Measurements from ENCODE around the gene IQSEC2.
A peak's percentile ranks its signal among the peaks of the same experiment; 100 is the strongest.

Gene IQSEC2

DNA sequence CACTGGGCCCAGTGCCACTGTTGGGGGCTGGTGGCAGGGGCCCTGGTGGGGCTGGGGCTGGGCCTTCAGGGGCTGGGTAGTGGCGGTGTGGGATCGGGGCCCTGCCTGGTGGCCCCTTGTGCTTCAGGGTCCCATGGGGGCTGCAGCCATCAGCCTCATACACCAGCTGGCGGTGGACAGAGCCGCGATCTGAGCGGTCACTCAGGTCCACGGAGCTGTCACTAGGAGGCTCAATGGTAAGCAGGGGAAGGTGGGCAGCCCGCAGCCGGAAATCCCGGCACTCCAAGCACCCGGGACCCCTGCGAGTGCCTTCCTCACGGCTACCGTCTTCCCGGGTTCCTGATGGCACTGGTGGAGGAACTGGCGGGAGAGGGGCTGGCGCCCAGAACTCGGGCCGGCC lies 30.8 kb downstream of the IQSEC2 start:
- no peaks in the 10 kb centered on the region for H3K36me3 Mint-ChIP-seq (ENCODE audit: low read depth)
- H3K4me3 Mint-ChIP-seq = no peak overlapping the region
- H3K27ac Mint-ChIP-seq = no peak overlapping the region
- ATAC-seq (no peak), DNase-seq (no peak)
- H3K27me3 Mint-ChIP-seq = no peaks in the 10 kb centered on the region
- no peaks in the 10 kb centered on the region for H3K4me1 Mint-ChIP-seq
- H3K9me3 Mint-ChIP-seq = no peaks in the 10 kb centered on the region

DNA sequence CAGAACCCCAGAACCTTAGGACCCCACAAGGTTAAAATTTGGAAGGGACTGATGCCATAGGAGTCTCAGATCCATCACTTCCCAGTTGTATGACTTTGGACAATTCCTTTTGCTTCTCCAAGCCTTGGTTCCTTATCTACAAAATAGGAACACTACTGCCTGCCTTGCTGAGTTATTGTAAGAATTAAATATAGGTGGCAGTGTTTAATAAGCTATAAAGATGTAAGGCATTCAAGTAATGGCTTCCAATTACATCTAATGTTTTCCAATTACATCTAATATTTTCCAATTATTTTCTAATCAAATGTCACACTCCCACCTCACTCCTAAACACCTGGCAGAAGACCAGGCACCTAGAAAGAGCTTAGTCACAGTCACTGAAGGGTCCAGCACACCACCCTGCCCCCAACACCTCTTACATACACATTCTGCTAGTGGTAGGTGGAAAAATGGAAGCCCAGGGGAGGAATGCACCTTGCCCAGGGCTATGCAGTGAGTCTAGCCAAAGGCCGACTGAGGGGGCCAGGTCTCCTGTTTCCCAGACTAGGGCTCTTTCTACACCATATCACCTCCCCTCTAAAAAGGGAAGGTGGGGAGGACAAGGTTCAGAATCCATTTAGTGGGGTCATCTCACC lies 31.9 kb downstream of the IQSEC2 start:
- no peak overlapping the region for H3K27ac Mint-ChIP-seq
- H3K36me3 Mint-ChIP-seq (ENCODE audit: low read depth) = no peaks in the 10 kb centered on the region

DNA sequence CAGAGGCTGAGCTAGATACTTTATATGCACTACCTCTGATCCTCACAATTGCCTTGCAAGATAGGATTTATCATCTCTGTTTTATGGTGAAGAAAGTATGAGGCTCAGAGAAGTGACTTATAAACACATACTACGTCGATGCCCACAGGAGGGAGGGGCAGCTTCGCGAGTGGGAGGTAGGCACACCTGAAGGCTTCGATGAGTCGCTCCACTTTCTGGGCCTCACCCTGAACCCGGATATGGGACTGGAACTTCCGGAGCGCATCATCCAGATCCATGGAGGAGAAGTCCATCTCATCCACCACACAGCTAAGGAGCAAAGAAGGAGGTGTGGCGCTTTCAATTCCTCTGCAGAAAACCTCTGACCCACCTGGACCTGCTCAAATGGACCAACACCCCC lies 33.5 kb downstream of the IQSEC2 start:
- H3K36me3 Mint-ChIP-seq (ENCODE audit: low read depth) = no peaks in the 10 kb centered on the region
- no peaks in the 10 kb centered on the region for H3K9me3 Mint-ChIP-seq
- no peaks in the 10 kb centered on the region for H3K4me1 Mint-ChIP-seq
- no peak overlapping the region for H3K27ac Mint-ChIP-seq
- no peak overlapping the region for H3K4me3 Mint-ChIP-seq
- no peak for DNase-seq
- H3K27me3 Mint-ChIP-seq = no peaks in the 10 kb centered on the region
- ATAC-seq = no peak

More for the DNA sequence above, 31.9 kb downstream of the IQSEC2 start:
- no peaks in the 10 kb centered on the region for H3K27me3 Mint-ChIP-seq
- DNase-seq (no peak), ATAC-seq (no peak)
- no peaks in the 10 kb centered on the region for H3K4me1 Mint-ChIP-seq
- no peak overlapping the region for H3K4me3 Mint-ChIP-seq
- H3K9me3 Mint-ChIP-seq = no peaks in the 10 kb centered on the region

DNA sequence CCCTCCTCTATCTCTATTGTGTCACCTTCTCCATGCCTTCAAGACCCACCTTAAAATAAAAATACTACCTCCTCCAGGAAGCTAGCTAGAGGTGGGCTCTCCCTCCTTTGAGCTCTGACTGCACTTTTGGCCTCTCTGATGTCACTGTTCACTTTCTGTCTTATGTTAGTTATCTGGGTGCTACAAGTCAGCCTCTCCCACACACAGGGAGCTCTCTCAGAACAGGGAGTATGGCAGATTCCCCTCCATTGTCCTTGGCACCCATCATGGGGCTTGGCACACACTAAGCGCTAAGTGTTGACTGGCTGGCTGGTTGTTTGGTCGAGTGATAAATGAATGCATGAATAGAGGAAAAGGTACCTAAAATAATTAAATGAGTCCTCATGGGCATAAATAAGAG lies 35.2 kb downstream of the IQSEC2 start:
- DNase-seq (no peak), ATAC-seq (no peak)
- no peak overlapping the region for H3K27ac Mint-ChIP-seq
- H3K9me3 Mint-ChIP-seq = no peaks in the 10 kb centered on the region
- no peak overlapping the region for H3K4me3 Mint-ChIP-seq
- peaks cover 9% of the 10 kb centered on the region for H3K4me1 Mint-ChIP-seq
- no peaks in the 10 kb centered on the region for H3K36me3 Mint-ChIP-seq (ENCODE audit: low read depth)
- H3K27me3 Mint-ChIP-seq = no peaks in the 10 kb centered on the region

DNA sequence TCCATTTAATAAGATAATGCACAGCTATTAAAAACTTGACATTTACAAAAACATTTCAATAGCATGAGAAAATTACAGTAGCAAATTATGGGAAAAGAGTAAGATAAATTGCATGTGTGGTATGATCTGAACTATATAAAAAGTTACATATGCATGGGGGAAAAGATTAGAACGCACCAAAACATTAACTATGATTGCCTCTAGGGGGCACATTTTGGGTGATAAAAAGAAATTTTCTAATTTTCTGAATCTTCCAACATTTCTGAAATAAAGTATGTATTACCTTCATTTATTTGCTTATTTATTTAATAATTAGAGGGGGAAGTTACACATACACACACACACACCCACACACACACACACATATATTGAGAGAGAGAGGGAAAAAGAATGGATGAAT lies 36.8 kb downstream of the IQSEC2 start:
- Mint-ChIP-seq H3K27ac (no peak overlapping the region), H3K9me3 (no peaks in the 10 kb centered on the region), H3K36me3 (ENCODE audit: low read depth) (no peaks in the 10 kb centered on the region), H3K4me1 (peaks cover 17% of the 10 kb centered on the region), H3K27me3 (no peaks in the 10 kb centered on the region), H3K4me3 (no peak overlapping the region)
- DNase-seq = no peak
- ATAC-seq = no peak

DNA sequence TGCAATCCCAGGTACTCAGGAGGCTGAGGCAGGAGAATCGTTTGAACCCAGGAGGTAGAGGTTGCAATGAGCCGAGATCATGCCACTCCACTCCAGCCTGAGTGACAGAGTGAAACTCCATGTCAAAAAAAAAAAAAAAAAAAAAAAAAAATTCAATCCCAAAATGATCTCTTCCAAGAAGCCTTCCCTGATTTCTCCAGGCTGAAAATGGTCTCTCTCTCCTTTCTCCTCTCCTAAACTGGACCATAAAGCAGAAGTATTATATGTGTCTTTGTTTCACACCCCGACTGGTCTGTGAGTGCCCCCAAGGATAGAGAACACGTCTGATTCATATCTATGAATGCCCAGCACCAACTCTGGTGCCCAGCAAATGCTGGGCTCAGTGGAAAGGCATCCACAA lies 39.1 kb downstream of the IQSEC2 start:
- DNase-seq (no peak), ATAC-seq (no peak)
- H3K9me3 Mint-ChIP-seq = no peaks in the 10 kb centered on the region
- H3K27ac Mint-ChIP-seq = no peak overlapping the region
- H3K4me3 Mint-ChIP-seq = no peak overlapping the region
- no peaks in the 10 kb centered on the region for H3K36me3 Mint-ChIP-seq (ENCODE audit: low read depth)
- no peaks in the 10 kb centered on the region for H3K27me3 Mint-ChIP-seq
- H3K4me1 Mint-ChIP-seq = peaks cover 27% of the 10 kb centered on the region

DNA sequence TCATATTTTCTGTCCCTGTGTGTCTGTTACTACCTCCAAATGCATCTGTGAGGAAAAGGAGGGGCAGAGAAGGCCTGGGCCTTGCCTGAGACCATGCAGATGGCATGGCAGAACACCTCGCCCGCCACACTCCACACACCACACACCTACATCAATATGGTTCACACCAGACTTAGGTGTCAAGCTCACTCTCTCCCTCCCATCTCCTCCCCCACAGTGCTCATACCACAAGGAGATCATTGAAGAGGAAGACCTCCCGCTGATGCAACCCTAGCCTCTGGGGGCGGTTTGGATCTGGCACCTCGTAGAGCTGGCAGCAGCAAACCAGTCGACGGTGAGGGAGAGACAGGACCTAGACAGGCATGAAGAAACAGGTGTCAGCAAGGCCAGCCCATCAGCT lies 39.8 kb downstream of the IQSEC2 start:
- H3K4me1 Mint-ChIP-seq = peaks cover 27% of the 10 kb centered on the region
- H3K27me3 Mint-ChIP-seq = no peaks in the 10 kb centered on the region
- H3K36me3 Mint-ChIP-seq (ENCODE audit: low read depth) = no peaks in the 10 kb centered on the region
- no peak overlapping the region for H3K4me3 Mint-ChIP-seq
- no peak overlapping the region for H3K27ac Mint-ChIP-seq
- ATAC-seq (no peak), DNase-seq (no peak)
- no peaks in the 10 kb centered on the region for H3K9me3 Mint-ChIP-seq

DNA sequence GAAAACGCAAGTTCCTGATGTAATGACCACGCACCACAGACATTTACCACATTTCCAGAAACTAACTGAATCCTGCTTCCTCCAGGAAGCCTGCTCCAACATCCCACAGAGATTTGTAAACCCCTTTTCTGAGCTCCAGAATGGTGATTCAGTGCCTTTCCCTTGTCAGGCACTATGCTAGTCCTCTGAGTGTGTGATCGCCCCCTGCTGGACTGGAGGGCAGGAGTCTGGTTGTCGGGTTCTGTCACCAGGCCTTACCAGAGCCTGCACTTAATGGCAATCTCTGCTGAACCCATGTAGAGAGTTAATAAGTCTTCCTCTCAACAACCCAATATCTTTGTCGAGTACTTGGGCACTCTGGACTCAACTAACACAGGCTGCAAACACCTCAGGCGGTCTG lies 41.9 kb downstream of the IQSEC2 start:
- Mint-ChIP-seq H3K27me3 (no peaks in the 10 kb centered on the region), H3K4me3 (no peak overlapping the region), H3K4me1 (peaks cover 27% of the 10 kb centered on the region), H3K27ac (peak overlapping the region; percentile 67), H3K36me3 (ENCODE audit: low read depth) (no peaks in the 10 kb centered on the region), H3K9me3 (no peaks in the 10 kb centered on the region)
- peak; percentile 90 for ATAC-seq
- DNase-seq = peak; percentile 61

DNA sequence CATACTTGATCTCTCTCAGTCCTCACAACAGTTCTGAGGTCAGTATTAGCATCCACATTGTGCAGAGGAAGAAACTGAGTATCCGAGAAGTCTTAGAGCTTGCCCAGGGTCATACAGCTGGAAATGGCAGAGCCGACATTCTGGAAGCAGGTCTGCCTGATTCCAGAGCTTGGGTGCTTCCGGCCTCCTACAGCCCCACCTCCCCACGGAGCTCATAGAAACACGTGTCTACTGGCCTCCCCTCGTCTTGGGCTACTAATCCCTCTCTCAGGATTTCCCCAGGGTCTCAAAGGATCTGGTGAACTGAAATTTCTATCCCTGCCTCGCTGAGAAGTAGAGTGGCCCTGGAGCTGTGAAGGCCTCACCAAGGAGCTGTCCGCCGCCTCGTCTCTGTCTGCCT lies 44.3 kb downstream of the IQSEC2 start:
- H3K27me3 Mint-ChIP-seq = no peaks in the 10 kb centered on the region
- no peak overlapping the region for H3K27ac Mint-ChIP-seq
- ATAC-seq (no peak), DNase-seq (no peak)
- H3K4me1 Mint-ChIP-seq = peaks cover 26% of the 10 kb centered on the region
- H3K9me3 Mint-ChIP-seq = no peaks in the 10 kb centered on the region
- H3K4me3 Mint-ChIP-seq = no peak overlapping the region
- H3K36me3 Mint-ChIP-seq (ENCODE audit: low read depth) = no peaks in the 10 kb centered on the region

DNA sequence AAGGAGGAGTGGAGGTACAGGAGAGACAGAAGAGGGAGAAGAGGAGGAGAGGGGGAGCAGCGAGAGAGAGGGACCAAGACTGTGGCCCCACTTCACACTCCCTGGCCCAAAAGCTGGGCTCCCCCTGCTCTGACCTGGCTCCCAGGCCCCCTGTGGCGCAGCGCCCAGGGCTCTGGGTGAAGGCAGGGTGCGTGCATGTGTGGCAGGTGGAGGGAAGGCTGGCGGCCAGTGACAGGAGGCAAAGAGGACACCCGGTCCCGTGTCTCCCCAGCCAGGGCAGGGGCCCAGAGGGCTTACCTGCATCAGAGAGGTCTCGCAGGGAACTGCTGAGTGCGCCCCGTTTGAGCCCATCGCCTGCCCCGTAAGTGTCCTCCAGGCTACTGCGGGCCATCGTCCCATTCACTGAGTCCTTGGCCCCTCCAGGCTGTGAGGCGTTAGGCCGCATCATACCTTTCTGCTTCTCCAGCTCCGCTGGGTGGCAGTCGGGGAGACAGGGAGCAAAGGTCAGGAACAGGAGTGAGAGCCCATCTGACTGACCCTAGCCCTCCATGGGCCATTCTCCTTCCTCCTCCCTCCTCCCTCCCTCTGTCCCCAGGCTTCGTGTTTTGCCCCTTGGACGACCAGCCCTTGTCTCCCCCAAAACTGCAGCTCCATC lies 45.2 kb downstream of the IQSEC2 start:
- H3K4me3 Mint-ChIP-seq = no peak overlapping the region
- ATAC-seq (no peak), DNase-seq (no peak)
- peaks cover 18% of the 10 kb centered on the region for H3K4me1 Mint-ChIP-seq
- H3K9me3 Mint-ChIP-seq = no peaks in the 10 kb centered on the region
- no peak overlapping the region for H3K27ac Mint-ChIP-seq
- H3K36me3 Mint-ChIP-seq (ENCODE audit: low read depth) = no peaks in the 10 kb centered on the region
- no peaks in the 10 kb centered on the region for H3K27me3 Mint-ChIP-seq

DNA sequence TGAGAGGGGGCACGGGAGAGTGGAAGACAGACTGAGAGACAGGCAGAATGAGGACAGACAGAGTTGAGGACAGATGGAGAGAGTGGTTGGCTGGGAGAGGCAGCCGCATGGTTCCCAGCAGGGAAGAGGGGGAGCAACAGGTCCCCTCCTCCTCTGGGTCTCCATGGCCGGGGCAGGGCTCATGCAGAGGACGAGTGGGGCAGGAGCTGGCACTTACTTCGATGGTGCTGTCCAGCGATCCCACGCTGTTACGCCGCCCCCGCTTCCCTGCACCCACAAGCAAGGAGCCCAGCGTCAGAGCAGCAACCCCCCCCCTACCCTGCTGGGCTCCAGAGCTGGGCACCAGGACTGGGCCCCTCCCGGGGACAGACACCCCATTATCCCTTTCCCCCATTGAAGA lies 45.8 kb downstream of the IQSEC2 start:
- no peaks in the 10 kb centered on the region for H3K27me3 Mint-ChIP-seq
- H3K27ac Mint-ChIP-seq = no peak overlapping the region
- H3K4me1 Mint-ChIP-seq = peaks cover 18% of the 10 kb centered on the region
- H3K36me3 Mint-ChIP-seq (ENCODE audit: low read depth) = no peaks in the 10 kb centered on the region
- H3K9me3 Mint-ChIP-seq = no peaks in the 10 kb centered on the region
- no peak overlapping the region for H3K4me3 Mint-ChIP-seq
- ATAC-seq (no peak), DNase-seq (no peak)

DNA sequence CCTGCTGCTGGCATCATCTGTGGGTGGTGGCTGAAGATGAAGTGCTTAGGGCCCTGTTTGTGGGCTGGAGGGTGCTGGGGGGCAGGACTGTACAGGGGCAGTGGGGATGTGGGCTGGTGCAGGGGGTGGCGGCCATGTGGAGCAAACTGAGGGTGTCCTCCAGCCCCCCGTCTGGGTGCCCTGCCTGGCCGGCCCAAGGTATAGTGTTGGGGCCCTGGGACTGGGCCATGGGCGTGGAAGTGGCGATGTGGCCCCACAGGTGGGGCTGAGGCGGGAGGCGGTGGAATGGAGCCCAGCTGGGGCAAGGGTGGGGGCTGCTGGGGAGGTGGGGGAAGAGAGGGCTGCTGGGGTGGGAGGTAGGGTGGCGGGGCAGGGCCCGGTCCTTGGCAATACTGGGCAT lies 46.9 kb downstream of the IQSEC2 start:
- Mint-ChIP-seq H3K4me1 (peaks cover 9% of the 10 kb centered on the region), H3K9me3 (no peaks in the 10 kb centered on the region), H3K27ac (no peak overlapping the region), H3K27me3 (no peaks in the 10 kb centered on the region), H3K4me3 (no peak overlapping the region), H3K36me3 (ENCODE audit: low read depth) (no peaks in the 10 kb centered on the region)
- DNase-seq (no peak), ATAC-seq (no peak)

DNA sequence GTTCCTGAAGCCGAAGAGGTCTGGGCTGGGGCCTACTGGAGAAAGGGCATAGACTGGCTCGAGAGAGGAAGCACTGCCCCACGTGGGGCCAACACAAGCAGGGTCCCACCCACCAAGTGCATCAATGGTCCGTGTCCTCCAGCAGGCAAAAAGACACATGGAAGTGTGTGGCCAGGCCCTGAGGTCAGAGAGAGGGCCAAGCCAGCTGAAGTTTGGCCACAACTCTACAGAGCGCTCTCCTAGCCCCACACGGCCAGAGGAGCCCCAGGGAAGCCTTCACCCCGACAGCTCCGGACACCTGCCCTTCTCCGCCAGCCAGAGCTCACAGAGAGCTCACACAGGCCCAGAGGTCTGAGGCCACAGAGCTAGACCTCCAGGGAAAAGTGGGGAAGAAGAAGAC lies 47.8 kb downstream of the IQSEC2 start:
- no peaks in the 10 kb centered on the region for H3K36me3 Mint-ChIP-seq (ENCODE audit: low read depth)
- H3K27ac Mint-ChIP-seq = no peak overlapping the region
- no peak overlapping the region for H3K4me3 Mint-ChIP-seq
- no peak for ATAC-seq
- no peak for DNase-seq
- no peaks in the 10 kb centered on the region for H3K27me3 Mint-ChIP-seq
- no peaks in the 10 kb centered on the region for H3K9me3 Mint-ChIP-seq
- no peaks in the 10 kb centered on the region for H3K4me1 Mint-ChIP-seq

DNA sequence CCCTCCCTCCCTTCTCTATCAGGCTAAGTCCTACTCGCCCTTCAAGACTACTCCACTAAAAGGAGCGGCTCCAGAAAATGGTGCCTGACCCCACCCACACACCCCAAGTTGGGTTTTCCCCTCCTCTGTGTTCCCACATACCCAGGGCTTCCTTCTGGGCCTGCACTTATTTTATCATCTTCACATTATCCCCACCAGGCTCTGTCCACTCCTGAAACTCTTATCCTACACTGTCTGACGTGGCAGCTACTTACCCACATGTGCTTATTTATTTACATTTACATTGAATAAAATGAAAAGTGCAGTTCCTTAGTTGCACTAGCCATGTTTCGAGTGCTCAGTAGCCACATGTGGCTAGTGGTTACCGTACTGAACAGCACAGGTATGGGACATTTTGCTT lies 51.3 kb downstream of the IQSEC2 start:
- H3K9me3 Mint-ChIP-seq = no peaks in the 10 kb centered on the region
- ATAC-seq (no peak), DNase-seq (no peak)
- H3K27ac Mint-ChIP-seq = no peak overlapping the region
- peaks cover 2% of the 10 kb centered on the region for H3K36me3 Mint-ChIP-seq (ENCODE audit: low read depth)
- no peaks in the 10 kb centered on the region for H3K27me3 Mint-ChIP-seq
- H3K4me3 Mint-ChIP-seq = no peak overlapping the region
- H3K4me1 Mint-ChIP-seq = peaks cover 9% of the 10 kb centered on the region

DNA sequence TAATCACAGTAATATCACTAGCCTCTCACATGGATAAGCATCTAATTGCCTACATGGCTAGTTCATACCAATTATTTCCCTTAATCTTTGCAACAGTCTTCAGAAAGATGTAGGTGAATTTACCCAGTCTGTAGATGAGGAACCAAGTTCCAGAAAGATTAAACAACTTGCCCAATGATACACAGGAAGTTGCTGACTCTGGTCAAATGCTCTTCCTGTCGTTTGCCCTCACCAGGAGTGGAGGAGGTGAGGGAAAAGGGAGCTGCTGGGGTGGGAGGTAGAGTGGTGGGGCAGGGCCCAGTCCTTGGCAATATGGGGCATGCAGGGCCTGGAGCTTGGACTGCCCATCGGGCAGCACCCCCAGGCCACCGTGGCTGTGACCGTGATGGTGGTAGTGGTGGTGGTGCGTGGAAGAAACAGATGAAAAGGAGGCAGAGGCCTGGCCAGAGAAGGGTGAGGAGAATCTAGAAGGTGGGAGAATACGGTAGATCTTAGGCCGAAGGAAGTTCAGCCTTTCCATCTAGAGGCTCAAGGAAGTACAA lies 54.1 kb downstream of the IQSEC2 start:
- Mint-ChIP-seq H3K36me3 (ENCODE audit: low read depth) (peaks cover 15% of the 10 kb centered on the region), H3K9me3 (no peaks in the 10 kb centered on the region), H3K27me3 (no peaks in the 10 kb centered on the region), H3K4me3 (no peak overlapping the region), H3K4me1 (peaks cover 27% of the 10 kb centered on the region), H3K27ac (no peak overlapping the region)
- no peak for ATAC-seq
- DNase-seq = no peak
